Measurements from ENCODE around the gene MITF. TPM values are rescaled to one million over a fixed set of nuclear protein-coding genes. Genes with fewer than 3 reads are reported as not detected.

MITF gene
- total and polyA plus RNA-seq, 12 donors, result 15.1 to 101 (median 81.7) TPM

DNA sequence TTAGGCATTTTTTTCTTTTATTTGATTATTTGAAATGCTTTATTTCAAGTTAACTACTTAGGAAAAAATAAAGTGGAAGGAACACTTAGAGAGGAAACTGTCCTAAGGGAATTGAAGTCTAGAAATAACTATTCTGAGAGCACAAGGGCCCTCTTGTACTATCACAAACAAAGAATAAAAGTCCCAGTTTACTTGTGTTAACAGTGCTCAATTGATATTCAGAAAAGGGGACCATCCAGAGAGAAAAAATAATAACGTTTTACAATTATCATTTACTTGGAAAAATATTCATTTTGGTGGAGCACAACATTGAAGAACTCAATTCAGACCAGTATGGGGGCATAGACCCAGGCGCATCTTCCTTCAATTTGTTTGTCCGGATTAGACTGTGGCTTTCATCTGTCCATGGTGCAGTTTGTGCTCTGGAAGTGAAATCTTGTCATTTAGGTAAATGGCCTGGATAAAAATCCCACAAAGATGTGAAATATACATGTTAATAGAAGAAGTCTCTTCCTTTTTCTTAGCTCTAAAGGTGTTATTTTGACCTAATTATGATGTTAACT is 205.7 kb downstream of the MITF start:
- DNase-seq (no peak), ATAC-seq (no peak)
- WGBS, 2 donors, result 68 to 70% methylated on average over 3 of the region's 3 CpGs
- Histone ChIP-seq H3K4me1 (peaks cover 0 to 15% (median 0%) of the 10 kb centered on the region in 9 donors), H3K36me3 (peaks cover 0 to 81% (median 7%) of the 10 kb centered on the region in 9 donors), H3K27ac (peak overlapping the region in 1 of 10 donors; percentile 14), H3K9me3 (no peaks in the 10 kb centered on the region), H3K4me3 (no peak overlapping the region), H3K27me3 (no peaks in the 10 kb centered on the region)
- intact Hi-C loops (cut with DNase I), result loop anchor here (5.0 to 10.0 kb wide), 8 partner anchors 63 to 253 kb away; no protein-coding TSS in a partner anchor
- TF ChIP-seq, protein P1, sequence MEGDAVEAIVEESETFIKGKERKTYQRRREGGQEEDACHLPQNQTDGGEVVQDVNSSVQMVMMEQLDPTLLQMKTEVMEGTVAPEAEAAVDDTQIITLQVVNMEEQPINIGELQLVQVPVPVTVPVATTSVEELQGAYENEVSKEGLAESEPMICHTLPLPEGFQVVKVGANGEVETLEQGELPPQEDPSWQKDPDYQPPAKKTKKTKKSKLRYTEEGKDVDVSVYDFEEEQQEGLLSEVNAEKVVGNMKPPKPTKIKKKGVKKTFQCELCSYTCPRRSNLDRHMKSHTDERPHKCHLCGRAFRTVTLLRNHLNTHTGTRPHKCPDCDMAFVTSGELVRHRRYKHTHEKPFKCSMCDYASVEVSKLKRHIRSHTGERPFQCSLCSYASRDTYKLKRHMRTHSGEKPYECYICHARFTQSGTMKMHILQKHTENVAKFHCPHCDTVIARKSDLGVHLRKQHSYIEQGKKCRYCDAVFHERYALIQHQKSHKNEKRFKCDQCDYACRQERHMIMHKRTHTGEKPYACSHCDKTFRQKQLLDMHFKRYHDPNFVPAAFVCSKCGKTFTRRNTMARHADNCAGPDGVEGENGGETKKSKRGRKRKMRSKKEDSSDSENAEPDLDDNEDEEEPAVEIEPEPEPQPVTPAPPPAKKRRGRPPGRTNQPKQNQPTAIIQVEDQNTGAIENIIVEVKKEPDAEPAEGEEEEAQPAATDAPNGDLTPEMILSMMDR (IDR thresholded peaks at IDR 0.05), result no peak

DNA sequence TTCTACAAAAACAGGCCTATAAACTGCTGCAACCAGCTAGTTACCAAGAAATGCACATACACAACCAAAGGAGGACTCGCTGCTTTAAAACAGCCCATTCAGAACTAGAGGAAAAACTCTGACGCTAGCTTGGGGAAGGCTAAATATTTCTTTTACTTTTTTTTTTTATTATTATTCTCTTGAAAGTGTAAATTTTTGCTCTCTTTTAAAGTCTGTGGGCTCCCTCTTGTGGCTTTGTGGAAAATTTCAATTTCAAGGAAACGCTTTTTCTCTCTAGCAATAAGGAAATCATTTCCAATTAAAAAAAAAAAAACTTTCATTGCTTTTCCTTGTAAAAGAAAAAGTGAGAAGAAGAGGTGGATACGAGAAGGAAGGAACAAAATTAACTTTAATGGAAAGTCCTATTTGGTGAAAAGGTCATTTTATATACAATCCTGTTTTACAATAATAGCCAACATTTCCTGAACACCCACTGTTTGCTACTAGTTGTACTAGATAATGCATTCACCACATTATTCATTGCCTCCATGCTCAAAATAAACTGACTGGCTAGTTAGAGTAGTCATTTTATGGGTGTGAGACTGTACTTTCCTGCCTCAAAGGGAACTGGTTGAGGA is 209.1 kb downstream of the MITF start:
- ATAC-seq (peak in 1 of 8 donors; percentile 17), DNase-seq (no peak)
- 18 to 28% methylated on average over 4 of the region's 4 CpGs for WGBS, 2 donors
- H3K27me3 ChIP-seq, result no peaks in the 10 kb centered on the region
- intact Hi-C loops (cut with DNase I), result loop anchor here in 9 of 10 donors (5.0 to 10.0 kb wide), 7 partner anchors 81 to 256 kb away; no protein-coding TSS in a partner anchor
- no peak overlapping the region for H3K4me3 ChIP-seq
- H3K9me3 ChIP-seq, result no peaks in the 10 kb centered on the region
- H3K4me1 ChIP-seq, result peaks cover 0 to 15% (median 0%) of the 10 kb centered on the region in 9 donors
- H3K36me3 ChIP-seq, result peaks cover 0 to 79% (median 9%) of the 10 kb centered on the region in 9 donors
- no peak overlapping the region for H3K27ac ChIP-seq
- TF ChIP-seq, protein P1 (IDR thresholded peaks at IDR 0.05), result peak; percentile 38 to 77 (median 66)

DNA sequence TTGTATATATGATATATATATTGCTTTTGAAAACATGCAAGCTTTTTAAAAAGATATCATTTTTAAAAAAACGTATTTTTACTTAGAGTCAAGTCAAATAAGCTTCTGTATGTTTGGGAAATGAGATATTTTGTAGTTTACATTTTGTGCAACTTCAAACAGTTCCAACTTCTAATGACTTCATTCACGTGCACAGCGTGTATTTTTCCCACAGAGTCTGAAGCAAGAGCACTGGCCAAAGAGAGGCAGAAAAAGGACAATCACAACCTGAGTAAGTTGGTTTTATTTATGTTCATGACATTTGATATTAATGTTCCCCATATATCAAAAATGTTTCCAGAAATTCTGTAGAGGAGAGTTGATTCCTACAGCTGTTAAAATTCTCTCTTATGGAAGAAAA is 212.4 kb downstream of the MITF start:
- DNase-seq (no peak), ATAC-seq (no peak)
- intact Hi-C loops (cut with DNase I), result loop anchor here in 1 of 10 donors (2.0 kb wide), 1 partner anchor 259 kb away; no protein-coding TSS in a partner anchor
- Histone ChIP-seq H3K27ac (no peak overlapping the region), H3K36me3 (peaks cover 0 to 61% (median 12%) of the 10 kb centered on the region in 9 donors), H3K27me3 (no peaks in the 10 kb centered on the region), H3K4me3 (no peak overlapping the region), H3K4me1 (peaks cover 0 to 8% (median 0%) of the 10 kb centered on the region in 9 donors), H3K9me3 (no peaks in the 10 kb centered on the region)
- 79 to 84% methylated on average over 3 of the region's 3 CpGs for WGBS, 2 donors
- TF ChIP-seq, protein P1 (IDR thresholded peaks at IDR 0.05), result no peak

DNA sequence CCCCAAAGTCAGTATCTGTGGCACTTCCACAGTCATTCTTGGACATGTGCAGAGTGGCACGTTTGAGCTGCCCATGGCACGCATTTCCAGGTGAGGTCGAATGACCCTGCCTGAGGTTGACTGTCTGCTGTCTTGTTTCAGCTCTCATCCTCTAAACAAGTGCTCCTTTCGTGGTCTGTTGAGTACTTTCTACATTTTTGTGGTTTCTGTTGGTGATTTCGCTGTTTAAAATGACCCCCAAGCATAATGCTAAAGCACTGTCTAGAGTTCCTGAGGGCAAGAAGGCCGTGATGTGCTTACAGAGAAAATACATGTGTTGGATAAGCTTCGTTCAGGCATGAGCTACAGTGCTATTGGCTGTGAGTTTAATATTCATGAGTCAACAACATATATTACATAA is 220.3 kb downstream of the MITF start:
- H3K9me3 ChIP-seq, result no peaks in the 10 kb centered on the region
- H3K27ac ChIP-seq, result no peak overlapping the region
- WGBS, 2 donors, result 92 to 93% methylated on average over 7 of the region's 7 CpGs
- TF ChIP-seq, protein P1 (IDR thresholded peaks at IDR 0.05), result no peak
- peaks cover 0 to 6% (median 0%) of the 10 kb centered on the region in 9 donors for H3K4me1 ChIP-seq
- ATAC-seq (no peak), DNase-seq (no peak)
- peaks cover 0 to 78% (median 26%) of the 10 kb centered on the region in 9 donors for H3K36me3 ChIP-seq
- intact Hi-C loops (cut with DNase I), result no loop called here
- H3K4me3 ChIP-seq, result no peak overlapping the region
- H3K27me3 ChIP-seq, result no peaks in the 10 kb centered on the region
